SK-N-SH (cell line): ENCODE measurements around the gene OCIAD1.

ENCODE experiments used
- EP300 ChIP-seq, 2 experiments: IDR thresholded peaks; 2 replicates each; pipeline versions ENCODE4 v1.4.0 to v1.6.1; 2012; ENCODE audit warnings: borderline replicate concordance in 1 of 2, low read depth in 1 of 2, low read length in 1 of 2
- GABPA ChIP-seq: IDR thresholded peaks from 2 replicates; pipeline ENCODE4 v1.4.0; 2012; ENCODE audit warnings: low read depth, mild to moderate bottlenecking
- NRF1 ChIP-seq: IDR thresholded peaks from 2 replicates; pipeline ENCODE4 v1.6.1; 2012; ENCODE audit warnings: low read depth, mild to moderate bottlenecking, low read length
- POLR2AphosphoS5 ChIP-seq: IDR thresholded peaks from 2 replicates; pipeline ENCODE4 v1.6.1; 2012; ENCODE audit warnings: low read depth, low read length
- RAD21 ChIP-seq: IDR thresholded peaks from 2 replicates; pipeline ENCODE4 v1.6.1; 2012; ENCODE audit warnings: mild to moderate bottlenecking, low read length
- SIN3A ChIP-seq: IDR thresholded peaks from 2 replicates; pipeline ENCODE4 v1.6.1; 2012; ENCODE audit warnings: low read depth, mild to moderate bottlenecking, low read length, moderate library complexity, borderline replicate concordance
- TEAD4 ChIP-seq: IDR thresholded peaks from 2 replicates; pipeline ENCODE4 v1.4.0; 2012; ENCODE audit warnings: mild to moderate bottlenecking, borderline replicate concordance; ENCODE audit not compliant: insufficient read depth
- TF ChIP-seq, protein P1 (sequence below): fragments of 150-350 bp; IDR thresholded peaks from 2 replicates; pipeline ENCODE4 v1.6.1; 2017; ENCODE audit warnings: antibody characterized with exemption, low read length, low read depth, borderline replicate concordance
- TF ChIP-seq, protein P2 (sequence below): fragments of 200-600 bp; sonication (generic); IDR thresholded peaks from 2 replicates; pipeline ENCODE4 v1.6.1; 2017; ENCODE audit warnings: antibody characterized with exemption, mild to moderate bottlenecking, moderate library complexity

DNA sequence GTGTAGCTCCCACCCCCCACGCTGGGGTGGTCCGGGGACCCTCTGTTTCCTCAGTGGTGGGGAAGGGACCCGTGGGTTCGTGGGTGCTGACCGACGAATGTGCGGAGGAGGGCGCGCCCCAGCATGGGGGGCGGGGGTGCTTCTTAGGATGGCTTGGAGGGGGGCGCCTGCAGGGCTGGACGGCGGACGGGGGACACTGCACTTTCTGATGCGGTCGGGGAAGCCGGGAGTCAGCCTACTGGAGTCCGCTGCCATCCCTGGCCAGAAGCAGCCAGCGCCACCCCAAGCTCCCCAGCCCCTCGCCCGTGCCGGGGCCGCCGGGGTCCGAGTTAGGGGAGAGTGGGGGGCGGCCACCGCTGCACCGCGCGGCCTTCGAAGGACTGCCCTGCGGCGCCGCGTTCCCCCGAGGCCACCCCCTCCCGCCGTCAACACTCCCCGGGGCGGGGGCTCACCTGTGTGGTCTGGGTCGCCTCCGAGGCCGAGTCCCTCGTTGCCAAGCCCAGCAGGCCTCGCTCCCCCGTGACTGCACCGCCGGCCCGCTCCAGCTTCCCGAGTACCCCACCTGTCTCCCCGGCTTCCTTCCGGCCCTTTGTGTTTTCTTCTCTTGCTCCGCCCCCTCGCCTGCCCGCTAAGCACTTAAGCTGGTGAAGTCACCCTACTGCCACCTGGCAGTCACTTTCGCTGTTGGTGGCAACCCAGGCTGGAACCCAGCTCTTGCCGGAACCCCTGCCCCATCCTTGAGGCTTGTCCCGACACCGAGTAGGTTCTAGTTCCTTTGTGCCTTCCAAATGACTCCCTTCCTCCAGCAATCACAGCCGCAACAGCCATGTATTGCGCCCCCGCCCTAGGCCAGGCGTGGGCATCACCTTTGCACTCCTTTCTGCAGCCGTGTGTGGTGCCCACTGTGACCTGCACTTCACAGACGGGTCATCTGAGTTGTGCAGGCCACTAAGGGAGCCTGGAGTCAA, 75.6 kb downstream of the OCIAD1 start, which contains the start of gene OCIAD2:
- no peak for TF ChIP-seq NRF1
- peak; percentile 56 for TF ChIP-seq GABPA
- TF ChIP-seq POLR2AphosphoS5 = peak; percentile 59; the same call in 1 of the 2 replicates
- TF ChIP-seq SIN3A = 0 out of 2 replicates have a peak, but pooled peaks have one; percentile 29
- TF ChIP-seq EP300 (IDR thresholded peaks at IDR 0.05; ENCODE audit: borderline replicate concordance in 1 of 2, low read depth in 1 of 2, low read length in 1 of 2) = no peak
- TF ChIP-seq, protein P1, sequence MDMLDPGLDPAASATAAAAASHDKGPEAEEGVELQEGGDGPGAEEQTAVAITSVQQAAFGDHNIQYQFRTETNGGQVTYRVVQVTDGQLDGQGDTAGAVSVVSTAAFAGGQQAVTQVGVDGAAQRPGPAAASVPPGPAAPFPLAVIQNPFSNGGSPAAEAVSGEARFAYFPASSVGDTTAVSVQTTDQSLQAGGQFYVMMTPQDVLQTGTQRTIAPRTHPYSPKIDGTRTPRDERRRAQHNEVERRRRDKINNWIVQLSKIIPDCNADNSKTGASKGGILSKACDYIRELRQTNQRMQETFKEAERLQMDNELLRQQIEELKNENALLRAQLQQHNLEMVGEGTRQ = no peak
- no peak for TF ChIP-seq TEAD4
- TF ChIP-seq, protein P2, sequence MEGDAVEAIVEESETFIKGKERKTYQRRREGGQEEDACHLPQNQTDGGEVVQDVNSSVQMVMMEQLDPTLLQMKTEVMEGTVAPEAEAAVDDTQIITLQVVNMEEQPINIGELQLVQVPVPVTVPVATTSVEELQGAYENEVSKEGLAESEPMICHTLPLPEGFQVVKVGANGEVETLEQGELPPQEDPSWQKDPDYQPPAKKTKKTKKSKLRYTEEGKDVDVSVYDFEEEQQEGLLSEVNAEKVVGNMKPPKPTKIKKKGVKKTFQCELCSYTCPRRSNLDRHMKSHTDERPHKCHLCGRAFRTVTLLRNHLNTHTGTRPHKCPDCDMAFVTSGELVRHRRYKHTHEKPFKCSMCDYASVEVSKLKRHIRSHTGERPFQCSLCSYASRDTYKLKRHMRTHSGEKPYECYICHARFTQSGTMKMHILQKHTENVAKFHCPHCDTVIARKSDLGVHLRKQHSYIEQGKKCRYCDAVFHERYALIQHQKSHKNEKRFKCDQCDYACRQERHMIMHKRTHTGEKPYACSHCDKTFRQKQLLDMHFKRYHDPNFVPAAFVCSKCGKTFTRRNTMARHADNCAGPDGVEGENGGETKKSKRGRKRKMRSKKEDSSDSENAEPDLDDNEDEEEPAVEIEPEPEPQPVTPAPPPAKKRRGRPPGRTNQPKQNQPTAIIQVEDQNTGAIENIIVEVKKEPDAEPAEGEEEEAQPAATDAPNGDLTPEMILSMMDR = no peak; the same call in 1 of the 2 replicates
- peak; percentile 53 for TF ChIP-seq RAD21
